ENCODE data around the gene PPFIA1.

DNA sequence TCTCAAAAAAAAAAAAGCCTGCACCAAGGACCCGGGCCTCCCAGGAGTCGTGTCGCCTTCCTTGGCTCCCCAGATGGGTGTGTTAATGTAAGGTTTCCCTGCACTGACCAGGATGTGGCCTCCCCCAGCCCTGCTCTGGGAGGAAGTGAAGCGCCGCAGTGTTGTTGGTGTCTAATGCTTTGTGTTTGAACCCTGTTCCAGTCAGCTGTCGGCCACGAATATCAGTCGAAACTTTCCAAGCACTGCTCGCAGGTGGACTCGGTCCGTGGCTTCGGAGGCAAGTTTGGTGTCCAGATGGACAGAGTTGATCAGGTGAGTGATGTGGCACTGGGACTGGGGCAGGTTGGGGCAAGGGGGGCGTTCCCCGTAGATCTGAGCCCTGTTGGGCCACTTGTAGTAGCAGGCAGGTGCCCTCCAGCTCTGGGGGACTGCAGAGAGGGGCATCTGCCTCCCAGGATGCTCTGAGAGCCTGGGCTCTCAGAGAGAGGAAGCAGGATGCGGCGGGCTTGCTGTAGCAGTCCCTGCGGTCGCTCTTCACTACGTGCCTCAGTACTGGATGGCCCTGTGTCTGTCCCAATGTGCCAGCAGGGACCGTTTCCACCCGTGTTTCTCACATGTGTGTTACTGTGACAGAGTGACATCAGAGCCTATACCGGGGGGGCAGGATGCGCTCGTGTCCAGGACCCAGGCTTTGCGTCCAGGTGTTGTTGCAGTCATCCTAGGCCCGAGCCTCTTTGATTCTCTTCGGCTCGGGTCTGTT, 144.0 kb downstream of the PPFIA1 start:
- TF ChIP-seq, protein P1, sequence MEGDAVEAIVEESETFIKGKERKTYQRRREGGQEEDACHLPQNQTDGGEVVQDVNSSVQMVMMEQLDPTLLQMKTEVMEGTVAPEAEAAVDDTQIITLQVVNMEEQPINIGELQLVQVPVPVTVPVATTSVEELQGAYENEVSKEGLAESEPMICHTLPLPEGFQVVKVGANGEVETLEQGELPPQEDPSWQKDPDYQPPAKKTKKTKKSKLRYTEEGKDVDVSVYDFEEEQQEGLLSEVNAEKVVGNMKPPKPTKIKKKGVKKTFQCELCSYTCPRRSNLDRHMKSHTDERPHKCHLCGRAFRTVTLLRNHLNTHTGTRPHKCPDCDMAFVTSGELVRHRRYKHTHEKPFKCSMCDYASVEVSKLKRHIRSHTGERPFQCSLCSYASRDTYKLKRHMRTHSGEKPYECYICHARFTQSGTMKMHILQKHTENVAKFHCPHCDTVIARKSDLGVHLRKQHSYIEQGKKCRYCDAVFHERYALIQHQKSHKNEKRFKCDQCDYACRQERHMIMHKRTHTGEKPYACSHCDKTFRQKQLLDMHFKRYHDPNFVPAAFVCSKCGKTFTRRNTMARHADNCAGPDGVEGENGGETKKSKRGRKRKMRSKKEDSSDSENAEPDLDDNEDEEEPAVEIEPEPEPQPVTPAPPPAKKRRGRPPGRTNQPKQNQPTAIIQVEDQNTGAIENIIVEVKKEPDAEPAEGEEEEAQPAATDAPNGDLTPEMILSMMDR (IDR thresholded peaks at IDR 0.05), result no peak
- TF ChIP-seq POLR2A (IDR thresholded peaks at IDR 0.05), result no peak

Data from right lobe of liver (tissue), 4 donors.